Measurements from ENCODE around the gene NUP210L. TPM values are rescaled to one million over a fixed set of nuclear protein-coding genes. Genes with fewer than 3 reads are reported as not detected.
A peak's percentile ranks its signal among the peaks of the same experiment; 100 is the strongest.

NUP210L gene
- polyA plus RNA-seq, 1 experiment, result not detected

DNA sequence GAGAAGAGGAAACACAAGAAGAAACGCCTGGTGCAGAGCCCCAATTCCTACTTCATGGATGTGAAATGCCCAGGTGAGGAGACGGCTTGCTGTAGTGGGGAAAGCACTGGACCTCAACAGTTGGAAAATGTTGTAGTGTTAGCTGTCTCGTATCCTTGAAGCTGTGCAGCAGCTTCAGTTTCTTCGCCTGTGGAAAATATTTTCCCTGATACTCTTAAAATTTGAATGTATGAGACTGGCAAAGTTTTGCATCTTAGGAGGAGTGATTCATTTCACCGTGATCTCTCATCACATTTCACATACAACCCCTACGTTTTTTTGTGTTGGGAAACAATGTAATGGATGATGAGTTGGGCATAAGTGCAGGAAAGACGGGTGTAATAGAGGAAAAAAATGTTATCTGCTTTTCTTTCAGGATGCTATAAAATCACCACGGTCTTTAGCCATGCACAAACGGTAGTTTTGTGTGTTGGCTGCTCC is 163.7 kb downstream of the NUP210L start:
- Histone ChIP-seq H3K36me3 (ENCODE audit: control insufficient read depth, insufficient read depth, low read length) (no peaks in the 10 kb centered on the region), H3K4me3 (ENCODE audit: low read depth, low read length) (peak overlapping the region; percentile 71), H3K27me3 (ENCODE audit: control insufficient read depth, insufficient read depth, low read length) (no peaks in the 10 kb centered on the region)
- POLR2A ChIA-PET, result interaction anchor here (0.6 to 1.4 kb wide), 2 partner anchors 14 to 319 kb away, joined by 4 to 11 read pairs; partner anchors contain the start of gene JTB
- TF ChIP-seq, protein P1, sequence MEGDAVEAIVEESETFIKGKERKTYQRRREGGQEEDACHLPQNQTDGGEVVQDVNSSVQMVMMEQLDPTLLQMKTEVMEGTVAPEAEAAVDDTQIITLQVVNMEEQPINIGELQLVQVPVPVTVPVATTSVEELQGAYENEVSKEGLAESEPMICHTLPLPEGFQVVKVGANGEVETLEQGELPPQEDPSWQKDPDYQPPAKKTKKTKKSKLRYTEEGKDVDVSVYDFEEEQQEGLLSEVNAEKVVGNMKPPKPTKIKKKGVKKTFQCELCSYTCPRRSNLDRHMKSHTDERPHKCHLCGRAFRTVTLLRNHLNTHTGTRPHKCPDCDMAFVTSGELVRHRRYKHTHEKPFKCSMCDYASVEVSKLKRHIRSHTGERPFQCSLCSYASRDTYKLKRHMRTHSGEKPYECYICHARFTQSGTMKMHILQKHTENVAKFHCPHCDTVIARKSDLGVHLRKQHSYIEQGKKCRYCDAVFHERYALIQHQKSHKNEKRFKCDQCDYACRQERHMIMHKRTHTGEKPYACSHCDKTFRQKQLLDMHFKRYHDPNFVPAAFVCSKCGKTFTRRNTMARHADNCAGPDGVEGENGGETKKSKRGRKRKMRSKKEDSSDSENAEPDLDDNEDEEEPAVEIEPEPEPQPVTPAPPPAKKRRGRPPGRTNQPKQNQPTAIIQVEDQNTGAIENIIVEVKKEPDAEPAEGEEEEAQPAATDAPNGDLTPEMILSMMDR (IDR thresholded peaks at IDR 0.05; ENCODE audit: insufficient read depth, low read depth, low read length), result no peak
- no peak for DNase-seq (ENCODE audit: low read depth)
- CTCF ChIA-PET, result interaction anchor here (1.2 to 1.5 kb wide), 4 partner anchors 24 to 455 kb away, joined by 3 to 6 read pairs (median 4); partner anchors contain the start of genes CREB3L4, DENND4B and S100A6

DNA sequence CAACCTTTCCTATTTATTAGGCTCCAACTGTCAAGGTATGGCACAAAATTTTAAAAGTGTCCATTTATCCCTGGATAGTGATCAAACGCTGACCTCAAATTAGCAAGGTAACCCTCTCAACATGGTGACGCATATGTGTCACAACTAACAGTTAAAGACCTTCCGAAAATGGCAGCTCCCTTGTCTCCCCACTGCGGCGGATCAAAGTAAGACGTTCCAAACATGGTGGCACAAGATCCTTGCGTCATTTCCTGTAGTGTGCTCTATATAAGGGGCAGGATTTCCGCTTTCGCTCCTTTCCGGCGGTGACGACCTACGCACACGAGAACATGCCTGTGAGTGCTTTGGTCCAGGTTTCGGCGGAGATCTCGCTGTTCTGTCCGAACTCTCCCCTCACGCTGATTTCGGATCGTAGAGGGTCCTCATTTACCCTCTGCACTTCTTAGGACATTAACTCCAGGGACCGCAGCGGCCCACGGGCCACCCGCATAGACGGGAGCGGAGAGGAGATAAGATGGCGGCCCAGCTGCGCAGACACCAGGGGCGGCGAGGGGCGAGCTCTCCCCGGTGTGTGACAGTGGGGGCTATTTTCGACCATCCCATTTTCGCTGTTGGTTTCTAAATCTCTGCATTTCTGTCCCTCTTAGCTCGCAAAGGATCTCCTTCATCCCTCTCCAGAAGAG is 164.3 kb downstream of the NUP210L start, which contains the start of gene RPS27:
Gene RPS27, plus strand, starts transcription at position 295 of the 683 bp plus-strand sequence. Its CDS starts 35 bp downstream, at position 330.
- H3K36me3 ChIP-seq (ENCODE audit: control insufficient read depth, insufficient read depth, low read length), result no peaks in the 10 kb centered on the region
- DNase-seq (ENCODE audit: low read depth), result peak; percentile 86
- TF ChIP-seq, protein P1 (IDR thresholded peaks at IDR 0.05; ENCODE audit: insufficient read depth, low read depth, low read length), result no peak
- H3K4me3 ChIP-seq (ENCODE audit: low read depth, low read length), result peak within 1 kb of the TSS; percentile 71
- H3K27me3 ChIP-seq (ENCODE audit: control insufficient read depth, insufficient read depth, low read length), result no peaks in the 10 kb centered on the region
- CTCF ChIA-PET, result interaction anchor here (0.6 to 2.3 kb wide), 8 partner anchors 23 to 946 kb away, joined by 3 to 9 read pairs (median 4); partner anchors contain the start of genes CREB3L4, DENND4B, PMVK and S100A6
- POLR2A ChIA-PET, result interaction anchor here (0.6 to 1.4 kb wide), 10 partner anchors 9 to 542 kb away, joined by 3 to 11 read pairs (median 5); partner anchors contain the start of genes CREB3L4 and JTB

DNA sequence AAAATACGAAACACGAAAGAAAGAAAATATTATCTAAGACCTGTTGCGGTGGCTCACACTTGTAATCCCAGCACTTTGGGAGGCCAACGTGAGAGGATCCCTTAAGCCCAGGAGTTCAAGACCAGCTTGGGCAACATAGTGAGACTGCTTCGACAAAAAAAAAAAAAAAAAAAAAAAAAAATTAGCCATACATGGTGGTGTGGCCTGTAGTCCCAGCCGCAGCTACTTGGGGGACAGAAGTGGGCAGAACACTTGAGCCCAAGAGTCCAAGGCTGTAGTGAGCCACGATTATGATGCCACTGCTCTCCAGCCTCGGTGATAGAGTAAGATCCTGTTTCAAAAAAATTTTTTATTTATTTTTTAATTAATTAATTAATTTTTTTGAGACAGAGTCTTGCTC is 167.3 kb downstream of the NUP210L start:
- no peaks in the 10 kb centered on the region for H3K27me3 ChIP-seq (ENCODE audit: control insufficient read depth, insufficient read depth, low read length)
- DNase-seq (ENCODE audit: low read depth), result no peak
- H3K4me3 ChIP-seq (ENCODE audit: low read depth, low read length), result no peak overlapping the region
- ChIA-PET POLR2A (no interaction called here), CTCF (interaction anchor here (0.7 to 3.6 kb wide), 26 partner anchors 10 to 477 kb away, joined by 3 to 26 read pairs (median 4); partner anchors contain the start of genes CREB3L4, ILF2, JTB and SLC27A3)
- H3K36me3 ChIP-seq (ENCODE audit: control insufficient read depth, insufficient read depth, low read length), result no peaks in the 10 kb centered on the region; the same call in none of the 2 replicates
- TF ChIP-seq, protein P1 (IDR thresholded peaks at IDR 0.05; ENCODE audit: insufficient read depth, low read depth, low read length), result no peak

DNA sequence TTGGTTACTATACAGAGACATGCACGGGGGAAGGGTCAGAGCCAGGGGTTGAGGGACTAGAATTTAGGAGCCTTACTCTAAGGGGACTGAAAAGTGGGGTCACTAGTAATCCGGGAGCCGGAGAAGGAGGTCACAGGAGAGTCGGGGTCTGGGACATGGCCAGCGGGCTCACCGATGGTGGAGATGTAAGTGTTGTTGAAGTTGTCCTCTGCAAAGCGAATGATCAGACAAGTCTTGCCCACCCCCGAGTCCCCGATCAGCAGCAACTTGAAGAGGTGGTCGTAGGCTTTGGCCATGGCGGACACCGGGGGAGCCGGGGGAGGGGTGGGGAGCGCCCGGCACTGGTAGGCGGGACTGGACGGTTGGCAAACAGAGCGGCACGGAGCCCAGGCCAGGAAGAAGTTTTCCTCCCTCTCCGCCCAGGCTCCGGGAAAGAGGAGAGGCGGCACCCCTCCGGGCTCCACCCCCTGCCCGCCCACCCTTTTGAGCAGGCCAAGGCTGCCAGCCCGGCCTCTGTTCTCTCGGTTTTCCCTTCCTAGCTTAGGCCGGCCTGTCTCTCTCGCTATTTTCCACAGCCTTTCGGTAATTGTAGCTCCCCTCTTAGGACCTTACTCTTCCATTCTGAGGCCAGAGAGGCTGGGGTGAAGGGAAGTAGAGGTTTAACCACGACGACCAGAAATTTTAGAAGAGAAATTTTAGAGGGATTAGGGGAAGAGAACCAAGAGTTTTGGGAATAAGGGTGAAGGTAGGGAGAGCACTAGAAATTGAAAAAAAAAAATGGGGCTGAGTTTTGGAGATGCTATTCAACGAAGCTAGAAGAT is 168.7 kb downstream of the NUP210L start, which contains the start of gene RAB13:
Gene RAB13, minus strand, starts transcription at position 399 of the 821 bp plus-strand sequence. Its CDS starts 103 bp downstream, at position 296.
- DNase-seq (ENCODE audit: low read depth), result peak; percentile 28
- H3K36me3 ChIP-seq (ENCODE audit: control insufficient read depth, insufficient read depth, low read length), result peaks cover 4% of the 10 kb centered on the region
- peak within 1 kb of the TSS; percentile 93 for H3K4me3 ChIP-seq (ENCODE audit: low read depth, low read length)
- TF ChIP-seq, protein P1 (IDR thresholded peaks at IDR 0.05; ENCODE audit: insufficient read depth, low read depth, low read length), result no peak
- H3K27me3 ChIP-seq (ENCODE audit: control insufficient read depth, insufficient read depth, low read length), result no peaks in the 10 kb centered on the region
- POLR2A ChIA-PET, result interaction anchor here (0.6 to 1.0 kb wide), 4 partner anchors 9 to 1149 kb away, joined by 3 to 9 read pairs (median 4); no protein-coding TSS in a partner anchor
- CTCF ChIA-PET, result interaction anchor here (0.6 to 3.6 kb wide), 37 partner anchors 8 to 418 kb away, joined by 3 to 26 read pairs (median 4); partner anchors contain the start of genes CREB3L4, DENND4B, ILF2 and JTB
